HPDE6-E6E7 (cell line): ENCODE results near the gene SPRR2D.
"Not testable (repeated sequence)": the region's sequence is repeated elsewhere in the genome, so short reads cannot be mapped to it uniquely, and the experiment has no call there.

Experiments
- DNase-seq: peaks from one replicate; pipeline ENCODE4 v3.0.0; 2011; ENCODE audit warnings: missing footprints; ENCODE audit errors: extremely low spot score

SPRR2D gene

GRCh38 chr1:153011235-153011758 lies 29.6 kb downstream of the SPRR2D start:
- not testable (repeated sequence) for DNase-seq

GRCh38 chr1:153001382-153001781 lies 39.5 kb downstream of the SPRR2D start, which contains the start of gene SPRR3:
SPRR3 (plus strand) TSS chr1:153001749; CDS start chr1:153003021, 1,272 bp downstream.
- DNase-seq, result no peak

- DNase-seq, result no peak
These were observed 40.6 kb downstream of the SPRR2D start for GRCh38 chr1:153000294-153000693.

GRCh38 chr1:152999818-153000217 lies 41.1 kb downstream of the SPRR2D start:
- DNase-seq, result no peak

GRCh38 chr1:152998476-152998875 lies 42.4 kb downstream of the SPRR2D start:
- no peak for DNase-seq

- DNase-seq, result no peak
These were observed 43.0 kb downstream of the SPRR2D start for GRCh38 chr1:152997901-152998300.

- DNase-seq, result no peak
These were observed 44.1 kb downstream of the SPRR2D start for GRCh38 chr1:152996633-152997400.

- no peak for DNase-seq
These were observed 45.1 kb downstream of the SPRR2D start for GRCh38 chr1:152995842-152996241.

- DNase-seq, result no peak
These were observed 47.7 kb downstream of the SPRR2D start for GRCh38 chr1:152993186-152993585.
